Activated T-cell treated with anti-CD3 and anti-CD28 coated beads, Interleukin-2, amount 50 U/mL, for 72 hours (primary cell): ENCODE results near the gene LDB1. TPM values are rescaled to one million over a fixed set of nuclear protein-coding genes. Genes with fewer than 3 reads are reported as not detected.

Source experiments
- total RNA-seq, 2 donors: library from RNA; stranded (reverse); gene quantifications; one replicate each; pipeline ENCODE4 v1.2.3, GENCODE V29; 2022

The LDB1 gene
- total RNA-seq, 2 donors from 2014 or later, result 65.1 to 71.2 TPM

Other genes with a start within 250 kb of the LDB1 start
- gene ARMH3, start 64.2 kb downstream of the LDB1 start, total RNA-seq, result 10 to 100 TPM; 20.1 to 23.1 TPM
- 10 to 100 TPM; 11.8 to 14.0 TPM for gene HPS6, start 55.0 kb downstream of the LDB1 start, total RNA-seq
- gene PPRC1, start 12.7 kb upstream of the LDB1 start, total RNA-seq, result 10 to 100 TPM; 42.6 to 51.4 TPM
- 100 to 1,000 TPM in 1 of 2 donors, 10 to 100 TPM in 1; 98.2 to 124 TPM for gene NOLC1, start 32.0 kb upstream of the LDB1 start, total RNA-seq
- gene ELOVL3, start 105.9 kb upstream of the LDB1 start, total RNA-seq, result under 1 TPM in 1 of 2 donors, not detected in 1; 0.24 TPM
- gene PITX3, start 121.1 kb upstream of the LDB1 start, total RNA-seq, result under 1 TPM; 0.24 to 0.28 TPM
- 10 to 100 TPM; 44.2 to 47.6 TPM for gene GBF1, start 125.2 kb upstream of the LDB1 start, total RNA-seq